WTC11 (cell line): ENCODE measurements around the gene KCNA1. TPM values are rescaled to one million over a fixed set of nuclear protein-coding genes. Genes with fewer than 3 reads are reported as not detected.

ENCODE experiments used
- ATAC-seq: fragments of 200-7000 bp; cut with Tn5 transposase; 2 replicates; pipeline ENCODE4 v1.10.0; 2021; ENCODE audit warnings: mild to moderate bottlenecking, moderate library complexity
- CTCF ChIA-PET: fragments of 300-600 bp; sonication (Branson Sonifier 250); formaldehyde crosslinking; loops from one replicate; lab custom pipeline; 2021; ENCODE audit warnings: antibody characterized with exemption; lab: Charles Lee
- POLR2A ChIA-PET: fragments of 350-600 bp; sonication (Branson Sonifier 250); formaldehyde crosslinking; loops from one replicate; lab custom pipeline; 2021; ENCODE audit warnings: antibody characterized with exemption; lab: Charles Lee
- DNase-seq: peaks from one replicate; pipeline ENCODE4 v3.0.0; 2021; ENCODE audit warnings: low spot score
- H3K27ac Mint-ChIP-seq: 2 replicates; pipeline ENCODE4 v1.8.0; 2021; ENCODE audit warnings: mixed read lengths
- H3K27me3 Mint-ChIP-seq: 2 replicates; pipeline ENCODE4 v1.8.0; 2021; ENCODE audit warnings: low read depth, mild to moderate bottlenecking, moderate library complexity, mixed read lengths
- H3K36me3 Mint-ChIP-seq: 2 replicates; pipeline ENCODE4 v1.8.0; 2021; ENCODE audit warnings: mixed read lengths
- H3K4me1 Mint-ChIP-seq: 2 replicates; pipeline ENCODE4 v1.8.0; 2022; ENCODE audit warnings: mixed read lengths
- H3K4me3 Mint-ChIP-seq: 2 replicates; pipeline ENCODE4 v1.8.0; 2021; ENCODE audit warnings: mild to moderate bottlenecking, moderate library complexity, mixed read lengths
- H3K9me3 Mint-ChIP-seq: 2 replicates; pipeline ENCODE4 v1.8.0; 2021; ENCODE audit warnings: mixed read lengths
- CBFB ChIP-seq: sonication (generic); formaldehyde crosslinking; IDR thresholded peaks from 2 replicates; pipeline ENCODE4 v1.8.1; 2022; ENCODE audit warnings: mild to moderate bottlenecking, low read depth, missing genetic modification reagents
- E2F1 ChIP-seq: sonication (generic); formaldehyde crosslinking; IDR thresholded peaks from 2 replicates; pipeline ENCODE4 v1.8.0; 2022; ENCODE audit warnings: mild to moderate bottlenecking, missing genetic modification reagents
- ELF4 ChIP-seq: sonication (generic); formaldehyde crosslinking; IDR thresholded peaks from 2 replicates; pipeline ENCODE4 v1.8.1; 2022; ENCODE audit warnings: low read depth, mild to moderate bottlenecking, moderate library complexity, missing genetic modification reagents
- EMX1 ChIP-seq: fragments of 250-450 bp; sonication (Bioruptor Pico); IDR thresholded peaks from 2 replicates; pipeline ENCODE4 v1.8.0; 2021; ENCODE audit warnings: mild to moderate bottlenecking
- ERG ChIP-seq: fragments of 250-450 bp; sonication (Bioruptor Pico); IDR thresholded peaks from 2 replicates; pipeline ENCODE4 v1.8.0; 2021; ENCODE audit warnings: mild to moderate bottlenecking
- FOXJ3 ChIP-seq: sonication (generic); formaldehyde crosslinking; IDR thresholded peaks from 2 replicates; pipeline ENCODE4 v1.9.0; 2021; ENCODE audit warnings: missing genetic modification reagents, mild to moderate bottlenecking, borderline replicate concordance
- HMGXB4 ChIP-seq: sonication (generic); formaldehyde crosslinking; IDR thresholded peaks from 2 replicates; pipeline ENCODE4 v1.8.1; 2023; ENCODE audit warnings: mild to moderate bottlenecking, moderate library complexity, missing genetic modification reagents
- MLX ChIP-seq: sonication (generic); formaldehyde crosslinking; IDR thresholded peaks from 2 replicates; pipeline ENCODE4 v1.8.1; 2023; ENCODE audit warnings: mild to moderate bottlenecking, missing genetic modification reagents, moderate library complexity
- MYBL2 ChIP-seq: sonication (generic); formaldehyde crosslinking; IDR thresholded peaks from 2 replicates; pipeline ENCODE4 v1.8.1; 2023; ENCODE audit warnings: mild to moderate bottlenecking, moderate library complexity, missing genetic modification reagents
- NFATC4 ChIP-seq: fragments of 250-450 bp; sonication (Bioruptor Pico); IDR thresholded peaks from 2 replicates; pipeline ENCODE4 v1.9.0; 2021; ENCODE audit warnings: mild to moderate bottlenecking
- NR2C2 ChIP-seq: sonication (generic); formaldehyde crosslinking; IDR thresholded peaks from 2 replicates; pipeline ENCODE4 v1.8.0; 2022; ENCODE audit warnings: mild to moderate bottlenecking, missing genetic modification reagents
- OVOL2 ChIP-seq: fragments of 250-450 bp; sonication (Bioruptor Pico); IDR thresholded peaks from 2 replicates; pipeline ENCODE4 v1.9.0; 2021; ENCODE audit warnings: mild to moderate bottlenecking, borderline replicate concordance
- TCF7 ChIP-seq: sonication (generic); formaldehyde crosslinking; IDR thresholded peaks from 2 replicates; pipeline ENCODE4 v1.8.0; 2022; ENCODE audit warnings: mild to moderate bottlenecking, low read depth, missing genetic modification reagents, moderate library complexity
- ZBTB21 ChIP-seq: sonication (generic); formaldehyde crosslinking; IDR thresholded peaks from 2 replicates; pipeline ENCODE4 v1.8.1; 2023; ENCODE audit warnings: mild to moderate bottlenecking, missing genetic modification reagents, borderline replicate concordance
- ZNF138 ChIP-seq: sonication (generic); formaldehyde crosslinking; conservative IDR thresholded peaks from 2 replicates; pipeline ENCODE4 v1.8.1; 2022; ENCODE audit warnings: mild to moderate bottlenecking, moderate library complexity, missing genetic modification reagents
- ZNF317 ChIP-seq: sonication (generic); formaldehyde crosslinking; IDR thresholded peaks from 2 replicates; pipeline ENCODE4 v1.8.1; 2023; ENCODE audit warnings: low read depth, mild to moderate bottlenecking, moderate library complexity, missing genetic modification reagents, borderline replicate concordance
- ZNF671 ChIP-seq: fragments of 250-450 bp; sonication (Bioruptor Pico); IDR thresholded peaks from 2 replicates; pipeline ENCODE4 v1.8.0; 2021; ENCODE audit warnings: mild to moderate bottlenecking
- total RNA-seq: library from RNA; stranded (reverse); gene quantifications from 3 replicates; pipeline ENCODE4 v1.2.3, GENCODE V29; 2021

Gene KCNA1
- total RNA-seq, 1 experiment from 2014 or later = 0.04 TPM

- no peak for TF ChIP-seq HMGXB4
- TF ChIP-seq EMX1 (CRISPR knock-in tag) = no peak
- no peak for TF ChIP-seq NR2C2 (CRISPR knock-in tag)
- no peak for TF ChIP-seq NFATC4 (CRISPR knock-in tag)
- TF ChIP-seq ZNF317 (CRISPR knock-in tag) = no peak
These were observed 51.6 kb downstream of the KCNA1 start (continued) for GRCh38 chr12:4961311-4961710.

GRCh38 chr12:4962539-4963486 is 53.1 kb downstream of the KCNA1 start:
- H3K27ac Mint-ChIP-seq = no peak overlapping the region
- DNase-seq (no peak), ATAC-seq (peak; percentile 47; the same call in 1 of the 2 replicates)
- H3K4me1 Mint-ChIP-seq = no peaks in the 10 kb centered on the region
- CTCF ChIA-PET = interaction anchor here (0.9 to 1.5 kb wide), 2 partner anchors 13 to 107 kb away, joined by 4 to 6 read pairs; no protein-coding TSS in a partner anchor
- peaks cover 6% of the 10 kb centered on the region for H3K27me3 Mint-ChIP-seq
- no peaks in the 10 kb centered on the region for H3K9me3 Mint-ChIP-seq
- no peaks in the 10 kb centered on the region for H3K36me3 Mint-ChIP-seq
- no peak overlapping the region for H3K4me3 Mint-ChIP-seq
- TF ChIP-seq ERG = no peak
- TF ChIP-seq E2F1 = no peak
- no peak for TF ChIP-seq ELF4
- TF ChIP-seq ZNF317 (CRISPR knock-in tag) = no peak
- no peak for TF ChIP-seq FOXJ3 (CRISPR knock-in tag)
- no peak for TF ChIP-seq CBFB (CRISPR knock-in tag)
- no peak for TF ChIP-seq OVOL2
- TF ChIP-seq ZNF671 (CRISPR knock-in tag) = no peak
- no peak for TF ChIP-seq MLX (CRISPR knock-in tag)
- TF ChIP-seq TCF7 = no peak
- TF ChIP-seq ZBTB21 (CRISPR knock-in tag) = no peak
- TF ChIP-seq ZNF138 = no peak
- no peak for TF ChIP-seq MYBL2 (CRISPR knock-in tag)
- TF ChIP-seq, all 79 proteins: peak for 0
- POLR2A ChIA-PET = interaction anchor here (0.5 kb wide), 1 partner anchor 114 kb away, joined by 4 read pairs; no protein-coding TSS in a partner anchor

Other genes starting within 250 kb of the KCNA1 start
- gene GALNT8, start 189.5 kb upstream of the KCNA1 start, total RNA-seq = 6.0 to 8.8 TPM (median 7.2 TPM) in 3 replicates
- gene KCNA5, start 134.0 kb downstream of the KCNA1 start, total RNA-seq = 0.14 to 0.23 TPM (median 0.22 TPM) in 3 replicates